Osteoblast (primary cell): ENCODE measurements around the gene MRNIP. TPM values are rescaled to one million over a fixed set of nuclear protein-coding genes. Genes with fewer than 3 reads are reported as not detected.

Experiments used
- DNase-seq: peaks from one replicate; pipeline ENCODE4 v3.0.0; 2011; ENCODE audit warnings: low spot score, mixed read lengths; ENCODE audit not compliant: insufficient read length; ENCODE audit errors: missing footprints
- H2AFZ ChIP-seq: 2 replicates; pipeline ENCODE4 v1.6.0; 2011; ENCODE audit warnings: mild to moderate bottlenecking, low read length
- H3K27ac ChIP-seq: 2 replicates; pipeline ENCODE4 v1.5.1; 2011; ENCODE audit warnings: mild to moderate bottlenecking, low read depth, low read length, moderate library complexity
- H3K27me3 ChIP-seq: 2 replicates; pipeline ENCODE4 v1.6.0; 2012; ENCODE audit warnings: mild to moderate bottlenecking, control low read depth, inconsistent platforms, low read length, moderate library complexity; ENCODE audit not compliant: insufficient read depth
- H3K36me3 ChIP-seq: 2 replicates; pipeline ENCODE4 v1.5.1; 2011; ENCODE audit warnings: mild to moderate bottlenecking, low read length, control low read depth, moderate library complexity; ENCODE audit not compliant: insufficient read depth
- H3K4me1 ChIP-seq: 2 replicates; pipeline ENCODE4 v1.5.1; 2011; ENCODE audit warnings: mild to moderate bottlenecking, low read length, control low read depth, moderate library complexity; ENCODE audit not compliant: insufficient read depth
- H3K4me2 ChIP-seq: 2 replicates; pipeline ENCODE4 v1.6.0; 2011; ENCODE audit warnings: mild to moderate bottlenecking, low read length; ENCODE audit not compliant: insufficient read depth
- H3K4me3 ChIP-seq: fragments of 200-600 bp; sonication (generic); 3 replicates; pipeline ENCODE4 v1.5.1; 2012; ENCODE audit warnings: mild to moderate bottlenecking, low read length, inconsistent platforms; ENCODE audit not compliant: insufficient read depth
- H3K79me2 ChIP-seq: 2 replicates; pipeline ENCODE4 v1.6.0; 2012; ENCODE audit warnings: mild to moderate bottlenecking, low read length, control low read depth, inconsistent platforms; ENCODE audit not compliant: insufficient read depth
- H3K9me3 ChIP-seq: 2 replicates; pipeline ENCODE4 v1.5.1; 2011; ENCODE audit warnings: low read depth, low read length, control low read depth
- H4K20me1 ChIP-seq: 2 replicates; pipeline ENCODE4 v1.6.0; 2012; ENCODE audit warnings: mild to moderate bottlenecking, low read length, control low read depth; ENCODE audit not compliant: insufficient read depth
- total RNA-seq: library from RNA; depleted of rRNA; stranded (reverse); fragments of >200 nt; gene quantifications from 2 replicates; pipeline ENCODE4 v1.2.3, GENCODE V29; 2012
- TF ChIP-seq, protein P1 (sequence below): IDR thresholded peaks from 2 replicates; pipeline ENCODE4 v1.5.1; 2011; ENCODE audit warnings: mild to moderate bottlenecking, low read depth, low read length, moderate library complexity; ENCODE audit errors: extremely low read depth

The MRNIP gene
- total RNA-seq, 1 donor = 10.1 TPM

DNA sequence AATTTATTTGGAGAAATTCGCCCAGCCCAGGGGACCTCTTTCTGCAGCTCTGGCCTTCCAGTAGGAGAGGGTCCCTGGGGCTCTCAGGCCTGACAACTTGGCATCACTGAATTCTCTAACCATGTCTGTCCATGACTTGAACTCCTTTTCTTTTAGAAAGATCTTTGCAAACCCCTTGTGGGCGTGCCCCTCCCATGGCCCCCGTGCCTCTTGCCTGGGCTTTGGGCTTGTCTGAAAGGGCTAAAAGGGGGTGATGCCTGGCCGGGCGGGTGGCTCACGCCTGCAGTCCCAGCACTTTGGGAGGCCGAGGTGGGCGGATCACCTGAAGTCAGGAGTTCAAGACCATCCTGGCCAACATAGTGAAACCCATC lies 41.2 kb downstream of the MRNIP start:
- H3K79me2 ChIP-seq = peaks cover 27% of the 10 kb centered on the region
- peak overlapping the region; percentile 66 for H3K4me3 ChIP-seq
- H3K9me3 ChIP-seq = no peaks in the 10 kb centered on the region
- H4K20me1 ChIP-seq = peaks cover 12% of the 10 kb centered on the region
- no peaks in the 10 kb centered on the region for H3K27me3 ChIP-seq
- H2AFZ ChIP-seq = no peak overlapping the region
- H3K36me3 ChIP-seq = no peaks in the 10 kb centered on the region
- TF ChIP-seq, protein P1, sequence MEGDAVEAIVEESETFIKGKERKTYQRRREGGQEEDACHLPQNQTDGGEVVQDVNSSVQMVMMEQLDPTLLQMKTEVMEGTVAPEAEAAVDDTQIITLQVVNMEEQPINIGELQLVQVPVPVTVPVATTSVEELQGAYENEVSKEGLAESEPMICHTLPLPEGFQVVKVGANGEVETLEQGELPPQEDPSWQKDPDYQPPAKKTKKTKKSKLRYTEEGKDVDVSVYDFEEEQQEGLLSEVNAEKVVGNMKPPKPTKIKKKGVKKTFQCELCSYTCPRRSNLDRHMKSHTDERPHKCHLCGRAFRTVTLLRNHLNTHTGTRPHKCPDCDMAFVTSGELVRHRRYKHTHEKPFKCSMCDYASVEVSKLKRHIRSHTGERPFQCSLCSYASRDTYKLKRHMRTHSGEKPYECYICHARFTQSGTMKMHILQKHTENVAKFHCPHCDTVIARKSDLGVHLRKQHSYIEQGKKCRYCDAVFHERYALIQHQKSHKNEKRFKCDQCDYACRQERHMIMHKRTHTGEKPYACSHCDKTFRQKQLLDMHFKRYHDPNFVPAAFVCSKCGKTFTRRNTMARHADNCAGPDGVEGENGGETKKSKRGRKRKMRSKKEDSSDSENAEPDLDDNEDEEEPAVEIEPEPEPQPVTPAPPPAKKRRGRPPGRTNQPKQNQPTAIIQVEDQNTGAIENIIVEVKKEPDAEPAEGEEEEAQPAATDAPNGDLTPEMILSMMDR = no peak
- H3K4me1 ChIP-seq = peaks cover 37% of the 10 kb centered on the region
- peak overlapping the region; percentile 82 for H3K4me2 ChIP-seq
- H3K27ac ChIP-seq = no peak overlapping the region
- DNase-seq = peak; percentile 70

DNA sequence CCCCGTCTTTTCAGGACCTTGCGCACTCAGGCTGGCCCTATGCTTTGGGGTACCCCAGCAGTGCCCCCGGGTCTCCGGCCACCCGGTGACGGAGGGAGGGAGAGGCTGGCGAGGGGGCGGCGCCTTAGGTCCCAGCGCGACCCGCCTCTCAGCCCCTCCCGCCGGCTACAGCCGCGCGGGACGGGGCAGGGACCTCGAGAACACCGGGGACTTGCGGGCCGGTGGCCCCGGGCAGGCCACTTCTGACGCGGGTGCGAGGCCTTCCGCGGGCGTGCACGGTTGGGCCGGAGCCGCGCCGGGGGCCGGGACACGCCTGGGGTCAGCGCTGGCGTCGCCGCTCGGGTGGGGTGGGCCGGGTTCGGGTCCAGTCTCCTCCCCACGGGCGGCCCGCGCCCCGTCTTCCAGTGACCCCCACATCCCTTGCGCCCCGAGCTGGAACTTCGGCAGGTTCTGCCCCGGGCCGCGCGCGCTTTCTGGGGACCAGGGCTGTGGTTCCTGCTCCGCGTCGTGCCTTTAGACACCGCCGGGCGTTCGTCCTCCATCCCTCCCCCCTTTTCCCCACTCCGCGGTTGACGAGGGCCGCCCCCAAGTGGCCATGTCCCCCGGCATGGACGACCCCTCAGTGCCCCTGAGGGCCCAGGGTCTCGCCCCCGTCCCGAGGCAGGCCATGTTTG lies 41.7 kb downstream of the MRNIP start:
- no peak overlapping the region for H3K27ac ChIP-seq
- no peaks in the 10 kb centered on the region for H3K27me3 ChIP-seq
- peaks cover 21% of the 10 kb centered on the region for H3K79me2 ChIP-seq
- no peak overlapping the region for H2AFZ ChIP-seq
- H3K4me1 ChIP-seq = peaks cover 32% of the 10 kb centered on the region
- H3K4me2 ChIP-seq = peak overlapping the region; percentile 82
- no peaks in the 10 kb centered on the region for H3K9me3 ChIP-seq
- peaks cover 7% of the 10 kb centered on the region for H4K20me1 ChIP-seq
- TF ChIP-seq, protein P1 = no peak
- no peaks in the 10 kb centered on the region for H3K36me3 ChIP-seq
- peak overlapping the region; percentile 66 for H3K4me3 ChIP-seq
- DNase-seq = peak; percentile 82

DNA sequence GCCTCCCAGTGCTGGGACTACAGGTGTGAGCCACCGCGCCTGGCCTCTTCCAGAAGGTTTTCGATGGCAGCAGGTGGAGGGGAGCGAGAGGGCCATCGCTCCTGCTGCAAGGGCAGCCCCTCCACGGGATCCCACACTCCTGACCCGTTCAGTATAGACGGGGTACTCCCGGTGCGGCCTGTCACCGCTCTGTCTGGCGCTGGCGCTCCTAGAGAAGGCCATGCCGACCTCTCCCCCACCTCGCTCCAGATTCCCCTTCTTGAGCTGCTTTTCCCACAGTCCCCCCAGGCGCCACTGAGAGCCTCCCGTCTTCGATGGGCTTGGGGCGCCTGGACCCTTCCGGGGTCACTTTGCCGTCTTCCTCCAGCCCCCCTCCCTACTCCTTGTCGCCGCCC lies 42.2 kb downstream of the MRNIP start:
- Histone ChIP-seq H3K27ac (no peak overlapping the region), H3K36me3 (no peaks in the 10 kb centered on the region), H4K20me1 (peaks cover 2% of the 10 kb centered on the region), H3K4me2 (peak overlapping the region; percentile 82), H3K4me3 (peak overlapping the region; percentile 66), H3K9me3 (no peaks in the 10 kb centered on the region), H3K79me2 (peaks cover 16% of the 10 kb centered on the region), H3K27me3 (no peaks in the 10 kb centered on the region), H2AFZ (no peak overlapping the region), H3K4me1 (peaks cover 30% of the 10 kb centered on the region)
- TF ChIP-seq, protein P1 = no peak
- no peak for DNase-seq

DNA sequence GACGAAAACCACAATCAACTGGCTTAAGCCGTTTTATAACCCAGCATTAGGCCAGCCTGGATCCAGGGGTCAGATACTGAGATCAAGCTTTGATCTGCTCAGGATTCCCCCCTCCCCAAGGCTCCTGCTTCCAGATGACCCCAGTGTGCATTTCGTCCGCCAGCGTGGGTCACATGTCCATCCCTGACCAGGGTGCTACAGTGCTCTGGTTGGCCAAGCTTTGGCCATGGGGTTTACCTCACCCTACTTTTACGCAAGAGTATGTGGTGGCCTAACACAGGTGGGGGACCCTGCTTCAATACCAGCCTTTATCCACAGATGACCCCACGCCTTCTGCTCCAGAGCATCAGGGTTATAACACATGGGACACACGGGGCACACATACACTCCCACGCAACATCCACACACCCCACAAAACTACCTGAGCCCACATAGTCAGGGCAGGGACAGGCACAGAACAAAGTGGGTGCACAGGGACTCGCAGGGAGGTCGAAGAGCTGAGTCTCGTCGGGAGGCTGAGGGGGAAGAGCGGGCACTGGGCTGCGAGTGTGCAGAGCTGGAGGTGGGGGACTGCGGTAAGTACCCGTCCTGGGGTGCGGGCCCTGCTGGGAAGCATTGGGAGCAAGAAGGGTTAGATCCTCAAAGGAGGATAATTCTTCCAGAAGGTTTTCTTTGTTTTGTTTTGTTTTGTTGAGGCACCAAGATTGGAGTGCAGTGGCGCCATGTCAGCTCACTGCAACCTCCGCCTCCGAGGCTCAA lies 42.9 kb downstream of the MRNIP start:
- TF ChIP-seq, protein P1 = no peak

More for the DNA sequence above, 42.9 kb downstream of the MRNIP start:
- H3K9me3 ChIP-seq = no peaks in the 10 kb centered on the region
- H3K27ac ChIP-seq = no peak overlapping the region
- H2AFZ ChIP-seq = no peak overlapping the region
- H3K4me3 ChIP-seq = no peak overlapping the region
- no peaks in the 10 kb centered on the region for H4K20me1 ChIP-seq
- peak; percentile 60 for DNase-seq
- no peaks in the 10 kb centered on the region for H3K36me3 ChIP-seq
- H3K4me2 ChIP-seq = no peak overlapping the region
- no peaks in the 10 kb centered on the region for H3K27me3 ChIP-seq
- peaks cover 9% of the 10 kb centered on the region for H3K79me2 ChIP-seq
- H3K4me1 ChIP-seq = peaks cover 30% of the 10 kb centered on the region
